Measurements from ENCODE around the gene CEP112.

CEP112 gene

GRCh38 chr17:65664696-65665095 lies 527.2 kb downstream of the CEP112 start:
- TF ChIP-seq CTCF (conservative IDR thresholded peaks at IDR 0.05; ENCODE audit: low read depth, low read length) = no peak
- no peak overlapping the region for H3K4me3 ChIP-seq (ENCODE audit: low read length)
- no peak for DNase-seq (ENCODE audit: low read depth)

- no peak for DNase-seq (ENCODE audit: low read depth)
- no peak for TF ChIP-seq CTCF (conservative IDR thresholded peaks at IDR 0.05; ENCODE audit: low read depth, low read length)
- H3K4me3 ChIP-seq (ENCODE audit: low read length) = no peak overlapping the region
Observed at GRCh38 chr17:65664266-65664665, 527.7 kb downstream of the CEP112 start.

- no peak for DNase-seq (ENCODE audit: low read depth)
- no peak for TF ChIP-seq CTCF (conservative IDR thresholded peaks at IDR 0.05; ENCODE audit: low read depth, low read length)
- no peak overlapping the region for H3K4me3 ChIP-seq (ENCODE audit: low read length)
Observed at GRCh38 chr17:65662196-65662595, 529.7 kb downstream of the CEP112 start.

GRCh38 chr17:65660947-65661346 lies 531.0 kb downstream of the CEP112 start:
- H3K4me3 ChIP-seq (ENCODE audit: low read length) = no peak overlapping the region
- TF ChIP-seq CTCF (conservative IDR thresholded peaks at IDR 0.05; ENCODE audit: low read depth, low read length) = no peak
- DNase-seq (ENCODE audit: low read depth) = no peak

- TF ChIP-seq CTCF (conservative IDR thresholded peaks at IDR 0.05; ENCODE audit: low read depth, low read length) = no peak
- no peak overlapping the region for H3K4me3 ChIP-seq (ENCODE audit: low read length)
- DNase-seq (ENCODE audit: low read depth) = no peak
Observed at GRCh38 chr17:65660078-65660477, 531.9 kb downstream of the CEP112 start.

GRCh38 chr17:65659512-65659911 lies 532.4 kb downstream of the CEP112 start:
- H3K4me3 ChIP-seq (ENCODE audit: low read length) = no peak overlapping the region
- TF ChIP-seq CTCF (conservative IDR thresholded peaks at IDR 0.05; ENCODE audit: low read depth, low read length) = no peak
- no peak for DNase-seq (ENCODE audit: low read depth)

GRCh38 chr17:65657251-65657828 lies 534.6 kb downstream of the CEP112 start:
- no peak for TF ChIP-seq CTCF (conservative IDR thresholded peaks at IDR 0.05; ENCODE audit: low read depth, low read length)
- no peak overlapping the region for H3K4me3 ChIP-seq (ENCODE audit: low read length)
- no peak for DNase-seq (ENCODE audit: low read depth)

Measured in retinal pigment epithelial cell (primary cell).